GM19455 (cell line): ENCODE results near the gene NRG3.

Source experiments
- ATAC-seq: cut with Tn5 transposase; IDR thresholded peaks from one replicate; pipeline ENCODE4 v1.9.1; 2021; ENCODE audit not compliant: unreplicated experiment

Gene NRG3

GRCh38 chr10:82361256-82361655, 486.3 kb downstream of the NRG3 start:
- ATAC-seq, result no peak

GRCh38 chr10:82377608-82378007, 502.6 kb downstream of the NRG3 start:
- no peak for ATAC-seq

GRCh38 chr10:82378146-82378545, 503.2 kb downstream of the NRG3 start:
- no peak for ATAC-seq

DNA sequence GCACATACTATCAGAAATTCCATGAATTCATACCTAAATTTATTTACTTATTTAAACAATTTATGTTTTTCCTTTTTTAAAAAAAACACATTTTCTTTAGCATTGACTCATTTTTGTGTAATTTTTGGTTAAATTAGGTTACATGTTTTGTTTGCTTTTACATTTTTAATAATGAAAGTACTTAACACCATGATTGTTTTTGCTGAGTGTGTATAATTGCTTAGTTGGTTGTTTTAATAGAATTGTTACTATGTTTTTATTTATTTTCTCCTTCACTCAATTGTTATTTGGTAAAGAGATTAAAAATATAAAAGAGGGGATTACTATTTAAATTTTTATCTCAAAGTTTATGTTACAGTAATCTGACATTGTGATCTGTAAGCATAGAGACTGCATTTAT, 508.4 kb downstream of the NRG3 start:
- no peak for ATAC-seq

GRCh38 chr10:82390866-82391658, 516.1 kb downstream of the NRG3 start:
- ATAC-seq, result no peak

DNA sequence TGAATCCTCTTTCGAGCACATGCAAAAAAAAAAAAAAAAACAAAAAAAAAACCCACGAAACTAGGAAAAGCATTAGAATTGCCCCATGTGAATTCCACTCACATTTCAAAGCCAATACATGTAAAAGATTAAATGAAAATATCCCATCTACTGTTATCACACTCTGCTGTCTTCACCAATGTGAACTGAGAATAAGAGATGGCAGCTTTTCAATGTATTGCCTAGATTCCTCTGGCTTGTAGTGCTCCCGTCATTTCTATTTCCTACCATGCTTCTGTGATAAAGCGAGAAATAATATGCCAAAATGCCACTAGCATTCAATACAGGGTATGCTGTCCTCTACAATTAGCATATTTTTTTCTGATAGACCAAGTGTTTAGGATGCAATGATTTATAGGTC, 517.0 kb downstream of the NRG3 start:
- no peak for ATAC-seq

DNA sequence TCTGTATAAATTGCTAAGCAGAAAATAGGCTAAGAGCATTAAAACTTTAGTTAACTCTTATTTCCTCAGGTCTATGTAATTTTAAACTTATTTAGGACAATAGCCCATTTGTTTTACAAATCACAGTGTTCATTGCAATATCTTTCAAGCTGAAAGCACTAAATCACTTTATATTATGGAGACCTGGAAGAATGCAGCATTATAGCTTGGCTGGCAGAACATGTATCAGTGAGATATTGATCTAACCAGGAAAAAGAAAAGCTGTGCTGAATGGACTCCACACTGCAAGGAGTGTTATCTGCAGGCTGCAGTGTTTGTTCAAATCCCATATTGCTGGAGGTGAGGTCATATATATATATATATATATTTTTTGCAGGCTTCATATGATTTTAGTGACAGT, 517.5 kb downstream of the NRG3 start:
- ATAC-seq, result no peak

GRCh38 chr10:82394122-82394521, 519.1 kb downstream of the NRG3 start:
- no peak for ATAC-seq

DNA sequence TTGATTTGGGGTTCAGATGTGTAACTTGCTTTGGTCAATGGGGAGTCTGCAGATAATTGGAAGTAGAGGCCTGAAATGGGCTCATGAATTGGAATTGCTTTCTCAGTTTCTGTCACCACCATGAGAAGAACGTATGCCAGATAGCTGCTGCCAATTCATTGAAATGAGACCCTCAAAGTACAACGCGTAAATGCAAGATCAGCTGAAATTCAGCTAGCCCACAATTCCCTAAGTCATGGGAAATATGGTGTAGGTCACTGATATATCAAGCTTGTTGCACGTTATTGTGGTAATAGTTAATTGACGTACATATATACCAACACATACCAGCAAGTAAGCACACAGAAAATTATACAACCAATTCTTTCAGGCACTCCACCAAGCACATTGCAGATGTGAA, 520.0 kb downstream of the NRG3 start:
- ATAC-seq, result no peak

GRCh38 chr10:82396886-82397285, 521.9 kb downstream of the NRG3 start:
- no peak for ATAC-seq

DNA sequence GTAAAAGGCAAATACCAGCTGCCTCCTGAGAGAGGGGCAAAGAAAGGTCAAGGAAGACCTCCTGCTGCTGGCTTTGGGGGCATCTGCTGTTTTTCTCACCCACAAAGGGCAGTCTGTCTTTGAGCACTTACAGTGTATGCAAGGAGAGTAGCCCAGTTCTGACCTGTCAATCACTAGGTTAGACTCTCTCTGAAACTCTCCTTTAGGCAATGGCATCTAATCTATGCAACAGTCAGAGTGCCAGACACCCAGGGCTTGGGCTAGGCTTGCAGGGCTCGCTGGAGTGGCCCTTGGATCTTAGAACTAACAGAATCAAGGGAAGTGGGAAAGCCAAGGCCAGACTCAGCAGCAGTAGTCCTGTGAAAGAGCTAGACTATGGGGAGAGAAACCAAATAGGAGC, 522.9 kb downstream of the NRG3 start:
- no peak for ATAC-seq

DNA sequence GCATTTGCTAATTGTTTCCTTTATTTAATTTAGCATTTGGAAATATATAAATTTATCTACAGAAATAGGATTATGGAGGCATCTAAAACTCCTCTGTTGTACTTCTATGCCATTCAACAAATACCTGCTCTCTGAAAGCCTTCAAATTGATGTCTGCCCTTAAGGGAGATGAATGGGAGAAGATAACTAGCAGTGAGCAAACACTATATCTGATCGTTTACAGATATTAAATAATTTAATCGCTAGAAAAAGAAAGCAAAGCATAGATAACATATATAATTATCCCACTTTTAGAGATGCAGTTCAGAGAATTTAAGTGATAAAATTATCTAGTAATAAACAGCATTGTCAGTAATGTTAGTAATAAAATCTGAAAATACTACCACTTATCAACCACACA, 524.9 kb downstream of the NRG3 start:
- ATAC-seq, result no peak

GRCh38 chr10:82400841-82401240, 525.8 kb downstream of the NRG3 start:
- no peak for ATAC-seq

DNA sequence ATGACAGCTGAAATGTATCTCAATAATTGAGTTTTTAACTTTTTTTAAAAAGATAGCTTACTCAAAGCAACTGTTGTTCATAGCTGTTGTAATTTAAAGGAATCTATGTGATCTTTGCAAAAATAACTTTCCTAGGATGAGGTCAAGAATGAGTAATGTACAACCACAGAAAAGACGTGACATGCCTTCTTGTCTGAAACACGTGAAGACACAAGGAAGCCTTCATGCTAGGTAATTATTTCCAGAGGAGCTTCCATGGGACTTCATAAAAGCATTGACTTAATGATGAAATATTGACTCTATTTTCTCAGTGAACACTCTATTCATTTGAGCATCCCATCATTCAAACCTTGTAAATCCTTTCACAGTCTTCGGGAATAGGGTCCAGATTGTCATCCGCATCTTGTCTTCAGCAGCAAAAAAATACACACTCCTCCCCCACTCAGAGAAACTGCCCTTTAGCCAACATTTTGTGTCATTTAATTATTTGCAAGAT, 528.0 kb downstream of the NRG3 start:
- no peak for ATAC-seq

DNA sequence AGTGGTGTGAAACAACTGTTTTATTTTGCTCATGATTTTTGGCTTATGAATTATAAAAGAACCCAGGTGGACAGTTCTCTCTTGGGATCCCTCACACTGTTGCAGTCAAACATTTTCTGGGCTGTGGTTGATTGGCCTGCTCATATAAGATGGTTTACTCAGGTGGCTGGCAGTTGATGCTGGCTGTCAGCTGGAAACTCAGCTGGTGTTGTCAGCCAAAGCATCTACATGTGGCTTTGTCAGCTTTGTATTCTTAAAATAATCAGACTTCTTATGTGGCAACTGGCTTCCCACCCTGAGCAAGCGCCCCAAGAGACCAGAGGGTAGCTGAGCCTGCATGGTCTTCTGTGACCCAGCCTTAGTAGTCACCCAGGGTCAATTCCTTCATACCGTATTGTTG, 534.7 kb downstream of the NRG3 start:
- no peak for ATAC-seq

- no peak for ATAC-seq
Observed at GRCh38 chr10:82411416-82411815, 536.4 kb downstream of the NRG3 start.

DNA sequence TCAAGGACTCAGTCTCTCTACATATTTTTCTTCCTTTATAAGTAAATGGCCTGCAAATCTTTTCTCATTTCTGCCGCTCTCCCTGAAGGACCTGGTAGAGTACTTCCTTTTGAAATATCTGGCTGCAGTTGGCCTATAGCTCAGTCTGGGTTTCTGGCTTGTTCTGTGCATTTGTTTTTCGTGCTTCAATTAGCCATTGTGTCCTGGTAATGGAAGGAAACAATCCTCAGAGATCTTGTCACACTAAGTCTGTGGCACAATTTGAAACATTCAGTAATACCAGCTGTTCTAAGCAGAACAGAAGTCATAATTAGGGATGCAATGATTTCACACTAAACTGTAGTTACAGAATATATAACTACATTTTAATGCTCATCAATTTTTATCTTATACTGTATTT, 545.0 kb downstream of the NRG3 start:
- no peak for ATAC-seq

DNA sequence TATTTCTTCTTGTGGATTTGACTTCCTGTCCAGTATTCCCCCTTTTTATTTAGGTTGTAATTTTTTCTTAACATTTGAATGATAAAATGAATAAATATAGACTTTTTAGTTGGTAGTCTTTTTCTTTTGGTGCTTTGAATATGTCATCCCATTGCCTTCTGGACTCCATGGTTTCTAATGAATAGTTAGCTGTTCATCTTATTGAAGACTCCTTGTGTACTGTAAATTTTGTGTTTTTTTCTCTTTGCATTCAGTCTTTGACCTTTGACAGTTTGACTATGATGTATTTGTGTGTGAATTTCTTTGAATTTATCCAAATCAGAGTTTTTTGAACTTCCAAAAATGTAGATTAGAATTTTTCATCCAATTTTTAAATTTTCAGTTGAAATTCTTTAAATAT, 554.3 kb downstream of the NRG3 start:
- ATAC-seq, result no peak

DNA sequence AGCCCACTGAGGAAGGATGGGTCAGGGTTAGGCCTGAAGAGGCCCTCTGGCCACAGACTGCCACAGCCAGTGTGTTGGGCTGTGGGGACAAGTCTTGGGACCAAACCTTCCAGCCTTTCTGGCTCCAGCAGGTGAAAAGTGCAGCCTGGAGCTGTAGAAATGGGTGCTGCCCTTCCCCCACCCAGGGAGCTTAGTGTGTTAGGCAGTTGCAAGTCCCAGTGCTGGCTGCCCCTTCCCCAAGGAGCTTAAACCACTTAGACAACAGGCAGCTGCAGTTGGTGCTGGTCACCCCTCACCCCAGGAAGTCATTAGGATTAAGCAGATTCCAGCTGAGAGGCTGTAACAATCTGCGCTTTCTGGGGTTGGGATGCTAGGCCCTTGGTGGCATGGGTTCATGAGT, 563.3 kb downstream of the NRG3 start:
- no peak for ATAC-seq

DNA sequence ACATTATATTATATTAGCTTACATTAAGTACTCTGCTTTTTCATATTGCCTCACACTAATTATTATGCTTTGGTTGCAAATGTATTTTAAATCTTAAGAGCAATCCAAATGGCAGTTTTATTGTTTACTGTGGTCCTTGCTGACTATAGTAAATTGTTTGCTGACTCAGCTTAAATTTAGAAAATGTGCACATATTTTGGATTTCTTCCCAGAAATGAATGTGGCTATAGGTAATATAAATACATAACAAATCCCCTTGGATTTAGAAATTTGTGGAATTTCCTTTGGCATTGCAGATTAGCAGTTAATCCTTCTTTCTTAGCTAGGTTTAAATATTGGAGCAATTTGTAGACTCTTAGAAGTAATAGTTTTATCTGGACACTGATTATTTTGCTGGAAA, 565.8 kb downstream of the NRG3 start:
- no peak for ATAC-seq

GRCh38 chr10:82452046-82452445, 577.1 kb downstream of the NRG3 start:
- ATAC-seq, result no peak

DNA sequence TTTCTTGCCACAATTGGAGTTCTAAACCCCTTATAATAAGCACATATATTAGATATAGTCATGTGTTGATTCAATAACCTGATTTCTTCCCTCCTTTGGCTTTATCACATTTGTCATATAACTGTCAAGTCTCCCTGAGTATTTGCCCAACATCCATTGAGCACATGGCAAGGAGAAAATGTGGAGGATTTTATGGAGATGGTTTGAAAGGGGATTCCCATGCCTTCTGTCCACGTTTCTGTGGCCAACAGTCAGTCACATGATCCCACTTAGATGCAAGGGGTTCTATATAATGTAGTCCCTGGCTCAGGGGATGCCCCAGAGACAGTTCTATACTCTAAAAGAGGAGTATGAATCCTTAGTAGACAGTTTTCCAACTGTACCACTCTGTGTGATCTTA, 577.7 kb downstream of the NRG3 start:
- ATAC-seq, result no peak

DNA sequence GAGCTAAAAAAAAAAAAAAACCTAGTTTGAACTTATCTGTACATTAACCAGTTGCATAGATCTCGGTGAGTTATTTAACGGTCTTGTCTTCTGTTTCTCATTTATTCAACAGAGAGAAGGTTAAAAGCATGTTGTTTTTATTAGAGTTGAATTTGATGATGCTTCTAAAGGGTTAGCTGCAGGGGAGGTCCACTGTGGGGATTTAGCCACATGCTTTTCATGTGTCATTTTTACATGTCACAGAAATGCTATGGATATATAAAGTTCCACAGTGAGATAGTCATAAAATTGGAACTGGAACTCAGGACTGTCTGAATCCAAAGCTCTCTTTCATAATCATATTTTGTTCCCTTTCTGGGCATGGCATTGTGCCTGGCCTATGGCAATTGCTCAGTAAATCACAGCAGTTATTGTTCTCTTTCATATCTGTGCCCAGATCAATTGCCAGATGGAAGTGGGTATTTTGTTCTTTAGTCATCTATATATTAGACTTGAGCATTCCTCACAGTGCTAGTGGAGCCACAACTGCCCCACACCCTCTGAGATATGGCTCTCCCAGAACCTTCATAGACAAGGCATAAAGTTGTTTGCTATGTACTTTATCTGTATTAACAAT, 578.8 kb downstream of the NRG3 start:
- ATAC-seq, result no peak
